RWPE2 (cell line): ENCODE measurements around the gene KLC1.

Source experiments
- ATAC-seq: fragments of 200-7000 bp; cut with Tn5 transposase; 3 replicates; pipeline ENCODE4 v1.9.1; 2021; ENCODE audit warnings: low read depth
- DNase-seq: peaks from one replicate; pipeline ENCODE4 v3.0.0-alpha.2; 2020; ENCODE audit warnings: low spot score
- H3K27ac ChIP-seq: fragments of 450-650 bp; 2 replicates; pipeline ENCODE4 v1.5.1; 2017; ENCODE audit warnings: mild to moderate bottlenecking; ENCODE audit not compliant: poor library complexity, severe bottlenecking
- H3K27me3 ChIP-seq: fragments of 250-450 bp; sonication (Bioruptor Pico); 2 replicates; pipeline ENCODE4 v1.5.1; 2021; ENCODE audit warnings: mild to moderate bottlenecking, moderate library complexity; ENCODE audit not compliant: insufficient read depth, poor library complexity, severe bottlenecking
- H3K36me3 ChIP-seq: fragments of 250-450 bp; sonication (Bioruptor Pico); 2 replicates; pipeline ENCODE4 v1.5.1; 2020; ENCODE audit warnings: low read depth, mild to moderate bottlenecking, moderate library complexity
- H3K4me1 ChIP-seq: fragments of 250-450 bp; sonication (Bioruptor Pico); 2 replicates; pipeline ENCODE4 v1.5.1; 2021; ENCODE audit warnings: mild to moderate bottlenecking, moderate library complexity; ENCODE audit not compliant: insufficient read depth, poor library complexity, severe bottlenecking
- H3K4me3 ChIP-seq: fragments of 250-450 bp; sonication (Bioruptor Pico); 2 replicates; pipeline ENCODE4 v1.5.1; 2021; ENCODE audit warnings: mild to moderate bottlenecking, moderate library complexity; ENCODE audit not compliant: severe bottlenecking
- H3K9me3 ChIP-seq: fragments of 250-450 bp; sonication (Bioruptor Pico); 2 replicates; pipeline ENCODE4 v1.5.1; 2021; ENCODE audit warnings: mild to moderate bottlenecking, moderate library complexity; ENCODE audit not compliant: severe bottlenecking
- CTCF ChIP-seq: fragments of 450-650 bp; IDR thresholded peaks from one replicate; pipeline ENCODE4 v1.5.1; 2017; ENCODE audit warnings: mild to moderate bottlenecking, moderate library complexity; ENCODE audit not compliant: poor library complexity, severe bottlenecking

KLC1 gene

GRCh38 chr14:103638594-103638993 is 9.6 kb downstream of the KLC1 start:
- DNase-seq: no peak
- no peak overlapping the region for H3K4me3 ChIP-seq
- no peaks in the 10 kb centered on the region for H3K9me3 ChIP-seq
- ATAC-seq: no peak
- TF ChIP-seq CTCF: no peak
- H3K4me1 ChIP-seq: peaks cover 6% of the 10 kb centered on the region
- no peak overlapping the region for H3K27ac ChIP-seq
- H3K36me3 ChIP-seq: peaks cover 56% of the 10 kb centered on the region
- H3K27me3 ChIP-seq: no peaks in the 10 kb centered on the region

GRCh38 chr14:103641161-103641560 is 12.2 kb downstream of the KLC1 start:
- H3K27me3 ChIP-seq: no peaks in the 10 kb centered on the region
- H3K27ac ChIP-seq: no peak overlapping the region
- DNase-seq (no peak), ATAC-seq (peak; percentile 59; the same call in 2 of the 3 replicates)
- no peaks in the 10 kb centered on the region for H3K9me3 ChIP-seq
- H3K36me3 ChIP-seq: peaks cover 42% of the 10 kb centered on the region
- no peak for TF ChIP-seq CTCF
- peaks cover 3% of the 10 kb centered on the region for H3K4me1 ChIP-seq
- no peak overlapping the region for H3K4me3 ChIP-seq

- H3K36me3 ChIP-seq: peaks cover 41% of the 10 kb centered on the region
- no peaks in the 10 kb centered on the region for H3K4me1 ChIP-seq
- no peaks in the 10 kb centered on the region for H3K9me3 ChIP-seq
- DNase-seq (no peak), ATAC-seq (no peak)
- TF ChIP-seq CTCF: no peak
- H3K27me3 ChIP-seq: no peaks in the 10 kb centered on the region
- no peak overlapping the region for H3K4me3 ChIP-seq
- no peak overlapping the region for H3K27ac ChIP-seq
These were observed 17.2 kb downstream of the KLC1 start for GRCh38 chr14:103646189-103646588.

GRCh38 chr14:103649001-103649400 is 20.0 kb downstream of the KLC1 start:
- Histone ChIP-seq H3K9me3 (no peaks in the 10 kb centered on the region), H3K36me3 (peaks cover 39% of the 10 kb centered on the region), H3K27ac (no peak overlapping the region), H3K27me3 (no peaks in the 10 kb centered on the region), H3K4me1 (no peaks in the 10 kb centered on the region), H3K4me3 (no peak overlapping the region)
- TF ChIP-seq CTCF: no peak
- DNase-seq (no peak), ATAC-seq (no peak)

GRCh38 chr14:103650213-103650612 is 21.2 kb downstream of the KLC1 start:
- no peak for DNase-seq
- TF ChIP-seq CTCF: no peak
- ATAC-seq: no peak

More at GRCh38 chr14:103650213-103650612, 21.2 kb downstream of the KLC1 start:
- H3K9me3 ChIP-seq: no peaks in the 10 kb centered on the region
- peaks cover 44% of the 10 kb centered on the region for H3K36me3 ChIP-seq
- H3K27ac ChIP-seq: no peak overlapping the region
- H3K4me1 ChIP-seq: peaks cover 3% of the 10 kb centered on the region
- no peaks in the 10 kb centered on the region for H3K27me3 ChIP-seq
- H3K4me3 ChIP-seq: no peak overlapping the region
